ENCODE data around the gene TMEM256.

TMEM256 gene

DNA sequence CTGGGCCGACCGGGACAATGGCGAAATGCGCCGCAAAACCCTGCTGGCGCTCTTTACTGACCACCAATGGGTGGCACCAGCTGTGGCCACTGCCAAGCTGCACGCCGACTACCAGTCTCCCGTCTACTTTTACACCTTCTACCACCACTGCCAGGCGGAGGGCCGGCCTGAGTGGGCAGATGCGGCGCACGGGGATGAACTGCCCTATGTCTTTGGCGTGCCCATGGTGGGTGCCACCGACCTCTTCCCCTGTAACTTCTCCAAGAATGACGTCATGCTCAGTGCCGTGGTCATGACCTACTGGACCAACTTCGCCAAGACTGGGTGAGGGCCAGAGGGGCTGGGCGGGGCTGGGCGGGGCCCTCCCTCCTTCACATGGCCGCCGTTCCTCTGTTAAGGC, 11.9 kb upstream of the TMEM256 start:
- H3K9ac ChIP-seq (ENCODE audit: low read length) = no peak overlapping the region
- H3K9me3 ChIP-seq (ENCODE audit: control insufficient read depth, low read length) = peaks cover 2% of the 10 kb centered on the region
- H3K4me1 ChIP-seq (ENCODE audit: control insufficient read depth, insufficient read depth, low read length) = peaks cover 20% of the 10 kb centered on the region
- no peaks in the 10 kb centered on the region for H3K27me3 ChIP-seq (replicated peaks; ENCODE audit: control insufficient read depth, insufficient read depth, low read length)
- no peak overlapping the region for H3K4me3 ChIP-seq (ENCODE audit: low read length)
- peaks cover 6% of the 10 kb centered on the region for H3K36me3 ChIP-seq (ENCODE audit: control insufficient read depth, insufficient read depth, low read length, severe bottlenecking)
- DNase-seq (ENCODE audit: low read depth) = no peak

DNA sequence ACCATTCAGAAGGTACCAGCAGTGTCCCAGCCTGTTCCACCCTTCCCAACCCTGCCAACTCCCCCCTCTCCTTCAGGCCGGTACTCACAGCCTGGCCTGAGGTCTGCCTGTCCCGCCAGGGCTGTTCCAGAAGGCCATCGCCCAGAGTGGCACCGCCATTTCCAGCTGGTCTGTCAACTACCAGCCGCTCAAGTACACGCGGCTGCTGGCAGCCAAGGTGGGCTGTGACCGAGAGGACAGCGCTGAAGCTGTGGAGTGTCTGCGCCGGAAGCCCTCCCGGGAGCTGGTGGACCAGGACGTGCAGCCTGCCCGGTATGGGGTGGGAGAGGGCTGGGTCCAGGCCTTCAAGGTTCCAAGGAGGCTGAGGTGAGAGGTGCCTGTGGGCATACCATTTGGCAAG, 10.9 kb upstream of the TMEM256 start:
- H3K4me3 ChIP-seq (ENCODE audit: low read length) = no peak overlapping the region
- H3K9me3 ChIP-seq (ENCODE audit: control insufficient read depth, low read length) = no peaks in the 10 kb centered on the region
- H3K9ac ChIP-seq (ENCODE audit: low read length) = no peak overlapping the region
- H3K27me3 ChIP-seq (replicated peaks; ENCODE audit: control insufficient read depth, insufficient read depth, low read length) = no peaks in the 10 kb centered on the region
- H3K36me3 ChIP-seq (ENCODE audit: control insufficient read depth, insufficient read depth, low read length, severe bottlenecking) = peaks cover 14% of the 10 kb centered on the region
- no peak for DNase-seq (ENCODE audit: low read depth)
- H3K4me1 ChIP-seq (ENCODE audit: control insufficient read depth, insufficient read depth, low read length) = peaks cover 20% of the 10 kb centered on the region

GRCh38 chr17:7413346-7413985, 9.6 kb upstream of the TMEM256 start:
- H3K4me1 ChIP-seq (ENCODE audit: control insufficient read depth, insufficient read depth, low read length) = peaks cover 20% of the 10 kb centered on the region
- DNase-seq (ENCODE audit: low read depth) = peak; percentile 39
- no peaks in the 10 kb centered on the region for H3K9me3 ChIP-seq (ENCODE audit: control insufficient read depth, low read length)
- H3K9ac ChIP-seq (ENCODE audit: low read length) = no peak overlapping the region
- peaks cover 27% of the 10 kb centered on the region for H3K36me3 ChIP-seq (ENCODE audit: control insufficient read depth, insufficient read depth, low read length, severe bottlenecking)
- no peak overlapping the region for H3K4me3 ChIP-seq (ENCODE audit: low read length)
- no peaks in the 10 kb centered on the region for H3K27me3 ChIP-seq (replicated peaks; ENCODE audit: control insufficient read depth, insufficient read depth, low read length)

- peaks cover 21% of the 10 kb centered on the region for H3K36me3 ChIP-seq (ENCODE audit: control insufficient read depth, insufficient read depth, low read length, severe bottlenecking)
- peaks cover 20% of the 10 kb centered on the region for H3K4me1 ChIP-seq (ENCODE audit: control insufficient read depth, insufficient read depth, low read length)
- no peak overlapping the region for H3K4me3 ChIP-seq (ENCODE audit: low read length)
- no peak for DNase-seq (ENCODE audit: low read depth)
- no peaks in the 10 kb centered on the region for H3K9me3 ChIP-seq (ENCODE audit: control insufficient read depth, low read length)
- H3K9ac ChIP-seq (ENCODE audit: low read length) = no peak overlapping the region
- no peaks in the 10 kb centered on the region for H3K27me3 ChIP-seq (replicated peaks; ENCODE audit: control insufficient read depth, insufficient read depth, low read length)
Observed at GRCh38 chr17:7411427-7411750, 7.5 kb upstream of the TMEM256 start.

- H3K36me3 ChIP-seq (ENCODE audit: control insufficient read depth, insufficient read depth, low read length, severe bottlenecking) = peaks cover 21% of the 10 kb centered on the region
- peaks cover 21% of the 10 kb centered on the region for H3K4me1 ChIP-seq (ENCODE audit: control insufficient read depth, insufficient read depth, low read length)
- no peaks in the 10 kb centered on the region for H3K9me3 ChIP-seq (ENCODE audit: control insufficient read depth, low read length)
- H3K4me3 ChIP-seq (ENCODE audit: low read length) = no peak overlapping the region
- H3K9ac ChIP-seq (ENCODE audit: low read length) = no peak overlapping the region
- no peak for DNase-seq (ENCODE audit: low read depth)
- no peaks in the 10 kb centered on the region for H3K27me3 ChIP-seq (replicated peaks; ENCODE audit: control insufficient read depth, insufficient read depth, low read length)
Observed at GRCh38 chr17:7410634-7411426, 6.9 kb upstream of the TMEM256 start.

DNA sequence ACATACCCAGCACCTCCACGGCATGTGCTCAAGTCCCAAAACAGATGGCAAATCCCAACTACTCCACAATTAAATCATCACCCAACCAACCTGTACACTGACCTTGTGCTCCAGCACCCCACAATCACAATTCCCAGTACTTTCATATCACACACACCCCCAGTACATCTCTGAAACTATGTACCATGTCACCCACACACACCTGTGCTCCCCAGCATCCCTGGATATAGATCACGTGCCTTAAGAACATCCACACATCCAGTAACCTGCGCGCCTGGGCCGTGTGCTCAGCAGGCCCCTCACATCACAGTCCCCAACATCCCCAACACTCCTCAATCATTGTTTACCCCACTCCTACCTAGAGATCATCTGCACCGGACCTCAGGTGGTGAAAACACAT, 5.8 kb upstream of the TMEM256 start:
- Histone ChIP-seq H3K4me1 (ENCODE audit: control insufficient read depth, insufficient read depth, low read length) (peaks cover 26% of the 10 kb centered on the region), H3K27me3 (replicated peaks; ENCODE audit: control insufficient read depth, insufficient read depth, low read length) (no peaks in the 10 kb centered on the region), H3K9me3 (ENCODE audit: control insufficient read depth, low read length) (no peaks in the 10 kb centered on the region), H3K9ac (ENCODE audit: low read length) (no peak overlapping the region), H3K4me3 (ENCODE audit: low read length) (no peak overlapping the region), H3K36me3 (ENCODE audit: control insufficient read depth, insufficient read depth, low read length, severe bottlenecking) (peaks cover 21% of the 10 kb centered on the region)
- no peak for DNase-seq (ENCODE audit: low read depth)

- Histone ChIP-seq H3K4me3 (ENCODE audit: low read length) (no peak overlapping the region), H3K9me3 (ENCODE audit: control insufficient read depth, low read length) (no peaks in the 10 kb centered on the region), H3K36me3 (ENCODE audit: control insufficient read depth, insufficient read depth, low read length, severe bottlenecking) (peaks cover 21% of the 10 kb centered on the region), H3K27me3 (replicated peaks; ENCODE audit: control insufficient read depth, insufficient read depth, low read length) (no peaks in the 10 kb centered on the region), H3K9ac (ENCODE audit: low read length) (no peak overlapping the region), H3K4me1 (ENCODE audit: control insufficient read depth, insufficient read depth, low read length) (peaks cover 25% of the 10 kb centered on the region)
- DNase-seq (ENCODE audit: low read depth) = no peak
Observed at GRCh38 chr17:7408863-7409262, 5.0 kb upstream of the TMEM256 start.

DNA sequence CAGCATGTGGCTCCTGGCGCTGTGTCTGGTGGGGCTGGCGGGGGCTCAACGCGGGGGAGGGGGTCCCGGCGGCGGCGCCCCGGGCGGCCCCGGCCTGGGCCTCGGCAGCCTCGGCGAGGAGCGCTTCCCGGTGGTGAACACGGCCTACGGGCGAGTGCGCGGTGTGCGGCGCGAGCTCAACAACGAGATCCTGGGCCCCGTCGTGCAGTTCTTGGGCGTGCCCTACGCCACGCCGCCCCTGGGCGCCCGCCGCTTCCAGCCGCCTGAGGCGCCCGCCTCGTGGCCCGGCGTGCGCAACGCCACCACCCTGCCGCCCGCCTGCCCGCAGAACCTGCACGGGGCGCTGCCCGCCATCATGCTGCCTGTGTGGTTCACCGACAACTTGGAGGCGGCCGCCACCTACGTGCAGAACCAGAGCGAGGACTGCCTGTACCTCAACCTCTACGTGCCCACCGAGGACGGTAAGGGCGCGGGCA, 4.4 kb upstream of the TMEM256 start:
- Histone ChIP-seq H3K9me3 (ENCODE audit: control insufficient read depth, low read length) (no peaks in the 10 kb centered on the region), H3K9ac (ENCODE audit: low read length) (no peak overlapping the region), H3K36me3 (ENCODE audit: control insufficient read depth, insufficient read depth, low read length, severe bottlenecking) (peaks cover 21% of the 10 kb centered on the region), H3K27me3 (replicated peaks; ENCODE audit: control insufficient read depth, insufficient read depth, low read length) (no peaks in the 10 kb centered on the region), H3K4me3 (ENCODE audit: low read length) (no peak overlapping the region), H3K4me1 (ENCODE audit: control insufficient read depth, insufficient read depth, low read length) (peaks cover 20% of the 10 kb centered on the region)
- DNase-seq (ENCODE audit: low read depth) = no peak

- H3K4me1 ChIP-seq (ENCODE audit: control insufficient read depth, insufficient read depth, low read length) = peaks cover 20% of the 10 kb centered on the region
- no peak within 1 kb of the TSS for H3K9ac ChIP-seq (ENCODE audit: low read length)
- no peaks in the 10 kb centered on the region for H3K27me3 ChIP-seq (replicated peaks; ENCODE audit: control insufficient read depth, insufficient read depth, low read length)
- H3K4me3 ChIP-seq (ENCODE audit: low read length) = no peak within 1 kb of the TSS
- DNase-seq (ENCODE audit: low read depth) = no peak
- H3K36me3 ChIP-seq (ENCODE audit: control insufficient read depth, insufficient read depth, low read length, severe bottlenecking) = peaks cover 21% of the 10 kb centered on the region
- H3K9me3 ChIP-seq (ENCODE audit: control insufficient read depth, low read length) = no peaks in the 10 kb centered on the region
Observed at GRCh38 chr17:7407485-7408251, 3.8 kb upstream of the TMEM256 start, which contains the start of gene NLGN2. TSS of gene NLGN2 (plus strand) at chr17:7407845. CDS start at chr17:7408256, 411 bp downstream.

- no peaks in the 10 kb centered on the region for H3K9me3 ChIP-seq (ENCODE audit: control insufficient read depth, low read length)
- DNase-seq (ENCODE audit: low read depth) = no peak
- no peaks in the 10 kb centered on the region for H3K27me3 ChIP-seq (replicated peaks; ENCODE audit: control insufficient read depth, insufficient read depth, low read length)
- H3K4me3 ChIP-seq (ENCODE audit: low read length) = no peak overlapping the region
- H3K4me1 ChIP-seq (ENCODE audit: control insufficient read depth, insufficient read depth, low read length) = peaks cover 15% of the 10 kb centered on the region
- peaks cover 21% of the 10 kb centered on the region for H3K36me3 ChIP-seq (ENCODE audit: control insufficient read depth, insufficient read depth, low read length, severe bottlenecking)
- no peak overlapping the region for H3K9ac ChIP-seq (ENCODE audit: low read length)
Observed at GRCh38 chr17:7407082-7407481, 3.2 kb upstream of the TMEM256 start.

- Histone ChIP-seq H3K4me1 (ENCODE audit: control insufficient read depth, insufficient read depth, low read length) (peaks cover 13% of the 10 kb centered on the region), H3K27me3 (replicated peaks; ENCODE audit: control insufficient read depth, insufficient read depth, low read length) (no peaks in the 10 kb centered on the region), H3K4me3 (ENCODE audit: low read length) (peak overlapping the region; percentile 84), H3K9ac (ENCODE audit: low read length) (peak overlapping the region; percentile 82), H3K36me3 (ENCODE audit: control insufficient read depth, insufficient read depth, low read length, severe bottlenecking) (peaks cover 21% of the 10 kb centered on the region), H3K9me3 (ENCODE audit: control insufficient read depth, low read length) (no peaks in the 10 kb centered on the region)
- DNase-seq (ENCODE audit: low read depth) = no peak
Observed at GRCh38 chr17:7406235-7406825, 2.4 kb upstream of the TMEM256 start.

Data from adipocyte (in vitro differentiated cells).